Measurements from ENCODE around the gene BBS4. TPM values are rescaled to one million over a fixed set of nuclear protein-coding genes. Genes with fewer than 3 reads are reported as not detected.
A peak's percentile ranks its signal among the peaks of the same experiment; 100 is the strongest.
"Not testable (repeated sequence)": the region's sequence is repeated elsewhere in the genome, so short reads cannot be mapped to it uniquely, and the experiment has no call there.

BBS4 gene
- total RNA-seq, 1 experiment from 2014 or later = 10.8 TPM

DNA sequence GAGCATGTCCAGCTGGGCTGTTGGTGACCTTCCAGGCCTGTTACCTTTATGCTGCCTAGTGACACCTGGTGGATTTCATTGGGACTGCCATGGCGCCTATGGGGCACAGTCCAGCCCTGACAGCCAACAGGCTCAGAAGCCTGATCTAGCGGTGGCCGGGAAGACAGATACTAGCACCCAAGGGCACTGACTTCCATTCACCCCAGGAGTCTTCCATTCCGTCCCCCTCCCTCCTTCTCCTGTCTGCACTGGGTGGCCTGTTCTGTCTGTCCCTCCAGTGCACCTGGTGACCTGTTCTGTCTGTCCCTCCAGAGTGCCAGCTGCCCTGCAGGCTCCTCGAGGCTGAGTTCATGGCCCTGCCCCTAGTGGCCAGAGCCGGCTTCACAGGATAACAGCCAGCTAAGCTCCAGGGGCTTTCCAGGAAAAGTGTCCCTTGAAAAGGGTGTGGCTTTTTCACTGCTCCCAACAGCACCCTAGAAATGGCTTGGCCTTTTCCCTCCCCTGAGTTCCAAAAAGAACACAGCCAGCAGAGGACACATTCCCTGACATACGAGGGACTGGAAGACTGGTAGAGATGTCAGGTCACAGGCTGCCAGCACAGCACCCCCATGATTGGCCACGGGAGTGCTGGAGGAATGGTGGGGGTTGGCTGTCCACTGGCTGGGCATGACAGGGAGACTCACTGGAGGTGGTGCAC lies 15.2 kb upstream of the BBS4 start:
- H3K27me3 ChIP-seq (ENCODE audit: insufficient read depth, low read depth); H3K36me3 ChIP-seq (ENCODE audit: low read depth); H3K9me3 ChIP-seq (ENCODE audit: insufficient read depth, low read depth); H4K20me1 ChIP-seq (ENCODE audit: insufficient read depth); H3F3A ChIP-seq (ENCODE audit: insufficient read depth, low read depth); H3K79me2 ChIP-seq (ENCODE audit: low read depth); H3K4me1 ChIP-seq (replicated peaks; ENCODE audit: insufficient read depth); H3K9me2 ChIP-seq (ENCODE audit: insufficient read depth); BruUV-seq (replicated peaks); H3K27ac ChIP-seq: not testable (repeated sequence)
- DNase-seq = peak; percentile 38 to 82
- POLR2A ChIA-PET (ENCODE audit: unreplicated experiment) = interaction anchor here (0.7 kb wide), 1 partner anchor 69 kb away, joined by 3 read pairs; no protein-coding TSS in a partner anchor
- Histone ChIP-seq H2AFZ (peak overlapping the region; percentile 71; the same call in 1 of the 2 replicates), H3K4me3 (peak overlapping the region; percentile 26; the same call in 1 of the 2 replicates), H3K4me2 (peak overlapping the region; percentile 72)
- intact Hi-C loops (cut with micrococcal nuclease; ENCODE audit: unreplicated experiment) = loop anchor here (10.0 kb wide), 1 partner anchor 66 kb away; no protein-coding TSS in a partner anchor
- TF ChIP-seq, protein P1, sequence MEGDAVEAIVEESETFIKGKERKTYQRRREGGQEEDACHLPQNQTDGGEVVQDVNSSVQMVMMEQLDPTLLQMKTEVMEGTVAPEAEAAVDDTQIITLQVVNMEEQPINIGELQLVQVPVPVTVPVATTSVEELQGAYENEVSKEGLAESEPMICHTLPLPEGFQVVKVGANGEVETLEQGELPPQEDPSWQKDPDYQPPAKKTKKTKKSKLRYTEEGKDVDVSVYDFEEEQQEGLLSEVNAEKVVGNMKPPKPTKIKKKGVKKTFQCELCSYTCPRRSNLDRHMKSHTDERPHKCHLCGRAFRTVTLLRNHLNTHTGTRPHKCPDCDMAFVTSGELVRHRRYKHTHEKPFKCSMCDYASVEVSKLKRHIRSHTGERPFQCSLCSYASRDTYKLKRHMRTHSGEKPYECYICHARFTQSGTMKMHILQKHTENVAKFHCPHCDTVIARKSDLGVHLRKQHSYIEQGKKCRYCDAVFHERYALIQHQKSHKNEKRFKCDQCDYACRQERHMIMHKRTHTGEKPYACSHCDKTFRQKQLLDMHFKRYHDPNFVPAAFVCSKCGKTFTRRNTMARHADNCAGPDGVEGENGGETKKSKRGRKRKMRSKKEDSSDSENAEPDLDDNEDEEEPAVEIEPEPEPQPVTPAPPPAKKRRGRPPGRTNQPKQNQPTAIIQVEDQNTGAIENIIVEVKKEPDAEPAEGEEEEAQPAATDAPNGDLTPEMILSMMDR (conservative IDR thresholded peaks at IDR 0.05) = peak; percentile 81
- CTCF ChIA-PET = interaction anchor here (0.7 to 1.1 kb wide), 2 partner anchors 70 to 71 kb away, joined by 3 to 4 read pairs; no protein-coding TSS in a partner anchor

DNA sequence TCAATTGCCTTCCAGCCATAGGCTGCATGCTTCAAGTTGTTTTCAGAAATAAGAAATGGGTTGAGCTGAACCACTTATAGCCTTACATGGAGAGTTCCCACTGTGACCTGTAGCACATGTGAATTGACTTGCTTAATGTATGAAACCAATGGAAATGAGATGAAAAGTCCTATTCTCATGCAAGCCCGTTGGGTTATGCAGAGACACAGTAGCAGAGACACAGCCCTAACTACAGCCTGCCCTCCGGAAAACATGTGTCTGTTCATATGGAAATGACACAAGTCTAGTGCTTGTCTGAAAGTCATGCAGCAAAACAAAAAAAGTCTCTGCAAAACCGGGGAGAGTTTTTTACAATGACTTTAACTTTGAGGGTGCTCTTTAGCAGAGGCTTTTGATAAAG lies 14.5 kb upstream of the BBS4 start:
- peak in 1 of 2 experiments; percentile 31 for DNase-seq
- Histone ChIP-seq H3K36me3 (ENCODE audit: low read depth) (no peaks in the 10 kb centered on the region), H3K79me2 (ENCODE audit: low read depth) (no peaks in the 10 kb centered on the region), H3F3A (ENCODE audit: insufficient read depth, low read depth) (no peaks in the 10 kb centered on the region), H3K4me2 (no peak overlapping the region), H3K27me3 (ENCODE audit: insufficient read depth, low read depth) (peaks cover 8% of the 10 kb centered on the region; the same call in 1 of the 2 replicates), H4K20me1 (ENCODE audit: insufficient read depth) (no peaks in the 10 kb centered on the region), H3K4me1 (replicated peaks; ENCODE audit: insufficient read depth) (no peaks in the 10 kb centered on the region), H3K9me2 (ENCODE audit: insufficient read depth) (no peaks in the 10 kb centered on the region; the same call in 1 of the 2 replicates), H2AFZ (no peak overlapping the region), H3K9me3 (ENCODE audit: insufficient read depth, low read depth) (no peaks in the 10 kb centered on the region), H3K4me3 (no peak overlapping the region), H3K27ac (no peak overlapping the region)
- CTCF ChIA-PET = interaction anchor here (1.1 kb wide), 1 partner anchor 72 kb away, joined by 3 read pairs; no protein-coding TSS in a partner anchor
- POLR2A ChIA-PET (ENCODE audit: unreplicated experiment) = no interaction called here
- TF ChIP-seq EZH2 (IDR thresholded peaks at IDR 0.05; ENCODE audit: low read depth) = no peak
- TF ChIP-seq, protein P1 (conservative IDR thresholded peaks at IDR 0.05) = no peak
- intact Hi-C loops (cut with micrococcal nuclease; ENCODE audit: unreplicated experiment) = loop anchor here (10.0 kb wide), 1 partner anchor 67 kb away; no protein-coding TSS in a partner anchor
- BruUV-seq (replicated peaks) = no TSS peak

DNA sequence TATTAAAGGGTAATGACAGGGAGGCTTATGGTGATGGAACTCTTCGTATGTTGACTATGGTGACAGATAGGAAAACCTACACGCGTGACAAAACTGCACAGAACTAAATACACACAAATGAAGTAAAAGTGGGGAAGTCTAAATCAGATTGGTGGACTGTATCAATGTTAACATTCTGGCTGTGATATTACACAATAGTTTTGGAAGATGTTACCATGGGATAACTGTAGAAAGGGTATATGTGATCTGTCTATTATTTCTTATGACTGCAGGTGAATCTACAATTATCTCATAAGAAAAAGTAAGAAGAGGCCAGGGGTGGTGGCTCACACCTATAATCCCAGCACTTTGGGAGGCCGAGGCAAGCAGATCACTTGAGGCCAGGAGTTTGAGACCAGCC lies 9.2 kb upstream of the BBS4 start:
- no peaks in the 10 kb centered on the region for H3K36me3 ChIP-seq (ENCODE audit: low read depth)
- ChIA-PET POLR2A (ENCODE audit: unreplicated experiment) (no interaction called here), CTCF (no interaction called here)
- H3K9me2 ChIP-seq (ENCODE audit: insufficient read depth) = no peaks in the 10 kb centered on the region; the same call in 1 of the 2 replicates
- H3F3A ChIP-seq (ENCODE audit: insufficient read depth, low read depth) = no peaks in the 10 kb centered on the region
- no peak for TF ChIP-seq EZH2 (IDR thresholded peaks at IDR 0.05; ENCODE audit: low read depth)
- H3K9me3 ChIP-seq (ENCODE audit: insufficient read depth, low read depth) = no peaks in the 10 kb centered on the region
- no peak overlapping the region for H3K4me2 ChIP-seq
- H2AFZ ChIP-seq = no peak overlapping the region
- no peak for DNase-seq
- H3K4me3 ChIP-seq = no peak overlapping the region
- BruUV-seq (replicated peaks) = no TSS peak
- no peaks in the 10 kb centered on the region for H4K20me1 ChIP-seq (ENCODE audit: insufficient read depth)
- H3K27ac ChIP-seq = no peak overlapping the region
- no peaks in the 10 kb centered on the region for H3K79me2 ChIP-seq (ENCODE audit: low read depth)
- intact Hi-C loops (cut with micrococcal nuclease; ENCODE audit: unreplicated experiment) = loop anchor here (10.0 kb wide), 1 partner anchor 72 kb away; no protein-coding TSS in a partner anchor
- no peaks in the 10 kb centered on the region for H3K4me1 ChIP-seq (replicated peaks; ENCODE audit: insufficient read depth)
- H3K27me3 ChIP-seq (ENCODE audit: insufficient read depth, low read depth) = peaks cover 26% of the 10 kb centered on the region

Data from PC-9 (cell line).